GM12874 (cell line): ENCODE results near the gene GPR89A.
"Not testable (repeated sequence)": the region's sequence is repeated elsewhere in the genome, so short reads cannot be mapped to it uniquely, and the experiment has no call there.

Source experiments
- CTCF ChIP-seq: IDR thresholded peaks from 2 replicates; pipeline ENCODE4 v1.5.1; 2011; ENCODE audit warnings: low read depth, mild to moderate bottlenecking, control low read depth, low read length, moderate library complexity; ENCODE audit not compliant: insufficient read depth

GPR89A gene

GRCh38 chr1:145607833-145608733, at the start of gene GPR89A:
TSS of gene GPR89A (plus strand) at chr1:145607988. CDS start at chr1:145608134, 146 bp downstream.
- TF ChIP-seq CTCF = not testable (repeated sequence)

- TF ChIP-seq CTCF = no peak
Measured at GRCh38 chr1:145601593-145601992, 6.2 kb upstream of the GPR89A start.

- TF ChIP-seq CTCF = no peak
Measured at GRCh38 chr1:145688328-145688727, 80.5 kb downstream of the GPR89A start.

- no peak for TF ChIP-seq CTCF
Measured at GRCh38 chr1:145688924-145689323, 81.1 kb downstream of the GPR89A start.

GRCh38 chr1:145689922-145690321, 82.1 kb downstream of the GPR89A start:
- no peak for TF ChIP-seq CTCF

- no peak for TF ChIP-seq CTCF
Measured at GRCh38 chr1:145690587-145691558, 83.1 kb downstream of the GPR89A start.

GRCh38 chr1:145692785-145693443, 85.1 kb downstream of the GPR89A start:
- no peak for TF ChIP-seq CTCF
